Left cardiac atrium (tissue), 4 donors: ENCODE data around the gene RDH13. TPM values are rescaled to one million over a fixed set of nuclear protein-coding genes. Genes with fewer than 3 reads are reported as not detected.

Experiments
- ATAC-seq, 2 donors: fragments of 200-7000 bp; cut with Tn5 transposase; one replicate each; pipeline ENCODE4 v1.9.1; 2020; ENCODE audit warnings: mild to moderate bottlenecking in 2 of 2, moderate library complexity in 2 of 2
- DNase-seq: peaks from one replicate; pipeline ENCODE4 v3.0.0-alpha.2; 2020
- intact Hi-C, 2 donors: fragments of 100-400 bp; cut with DNase I; formaldehyde crosslinking; loops; one replicate each; pipeline versions ENCODE4 v1.14.1 to v1.15.1; 2022 to 2023
- total RNA-seq, 2 donors: library from RNA; stranded (reverse); fragmentation: NEBNext Ultra II Directional; extraction: Animal tissue kit (Norgen Biotek cat#: 25700); gene quantifications; one replicate each; pipeline ENCODE4 v1.2.1, GENCODE V29; 2021
- donor health status: DM: no; HTN: yes; CAD: no.
- donor health status: DM: no; HTN: yes; CAD: no; lungs with severe emphysema.
- donor health status: DM: yes; HTN: yes; CAD: no.
- donor health status: Dilated cardiomyopathy.

RDH13 gene
- total RNA-seq, 2 donors from 2014 or later: 33.9 to 41.1 TPM

GRCh38 chr19:55092423-55093318 lies 29.7 kb upstream of the RDH13 start:
- DNase-seq (no peak), ATAC-seq (no peak)
- intact Hi-C loops: no loop called here

GRCh38 chr19:55091955-55092354 lies 29.0 kb upstream of the RDH13 start:
- ATAC-seq (no peak), DNase-seq (no peak)
- intact Hi-C loops: no loop called here

- intact Hi-C loops: no loop called here
- DNase-seq (peak; percentile 30), ATAC-seq (no peak)
Observed at GRCh38 chr19:55091126-55091910, 28.4 kb upstream of the RDH13 start.

- ATAC-seq (no peak), DNase-seq (peak; percentile 31)
- intact Hi-C loops: no loop called here
Observed at GRCh38 chr19:55090564-55090963, 27.6 kb upstream of the RDH13 start.

GRCh38 chr19:55089342-55089944 lies 26.5 kb upstream of the RDH13 start:
- intact Hi-C loops: no loop called here
- DNase-seq (peak; percentile 6), ATAC-seq (no peak)

- peak; percentile 83 for DNase-seq
- intact Hi-C loops: no loop called here
- peak in 1 of 2 donors; percentile 11 for ATAC-seq
Observed at GRCh38 chr19:55088543-55089341, 25.8 kb upstream of the RDH13 start.

- intact Hi-C loops: no loop called here
- no peak for ATAC-seq
- peak; percentile 20 for DNase-seq
Observed at GRCh38 chr19:55088021-55088451, 25.1 kb upstream of the RDH13 start.

GRCh38 chr19:55087542-55087901 lies 24.6 kb upstream of the RDH13 start:
- ATAC-seq (peak in 1 of 2 donors; percentile 4), DNase-seq (peak; percentile 44)
- intact Hi-C loops: no loop called here

GRCh38 chr19:55086730-55087541 lies 24.0 kb upstream of the RDH13 start:
- intact Hi-C loops: no loop called here
- ATAC-seq (peak; percentile 89 to 92), DNase-seq (peak; percentile 99)

- ATAC-seq: no peak
- intact Hi-C loops: no loop called here
- DNase-seq: no peak
Observed at GRCh38 chr19:55085923-55086715, 23.2 kb upstream of the RDH13 start.

- no peak for ATAC-seq
- DNase-seq: no peak
- intact Hi-C loops: no loop called here
Observed at GRCh38 chr19:55084416-55084815, 21.5 kb upstream of the RDH13 start.

- DNase-seq (no peak), ATAC-seq (no peak)
- intact Hi-C loops: no loop called here
Observed at GRCh38 chr19:55083004-55083850, 20.3 kb upstream of the RDH13 start.

GRCh38 chr19:55082020-55082851 lies 19.3 kb upstream of the RDH13 start:
- DNase-seq (peak; percentile 54), ATAC-seq (peak in 1 of 2 donors; percentile 1)
- intact Hi-C loops: no loop called here

GRCh38 chr19:55081770-55082019 lies 18.7 kb upstream of the RDH13 start:
- DNase-seq: no peak
- intact Hi-C loops: no loop called here

GRCh38 chr19:55080968-55081769 lies 18.2 kb upstream of the RDH13 start:
- peak; percentile 74 for DNase-seq
- intact Hi-C loops: no loop called here
- ATAC-seq: peak; percentile 76 to 78

More at GRCh38 chr19:55081770-55082019, 18.7 kb upstream of the RDH13 start:
- ATAC-seq: no peak
